HG02852 (cell line): ENCODE data around the gene LUC7L3.
A peak's percentile ranks its signal among the peaks of the same experiment; 100 is the strongest.

Source experiments
- ATAC-seq: cut with Tn5 transposase; IDR thresholded peaks from one replicate; pipeline ENCODE4 v1.9.1; 2021; ENCODE audit warnings: mild to moderate bottlenecking, moderate library complexity; ENCODE audit not compliant: unreplicated experiment

LUC7L3 gene

GRCh38 chr17:50685691-50686493 lies 33.5 kb upstream of the LUC7L3 start:
- ATAC-seq: no peak

GRCh38 chr17:50686494-50687199 lies 32.8 kb upstream of the LUC7L3 start:
- ATAC-seq: no peak

- no peak for ATAC-seq
Measured at GRCh38 chr17:50687200-50688066, 32.0 kb upstream of the LUC7L3 start.

- ATAC-seq: no peak
Measured at GRCh38 chr17:50688245-50688644, 31.2 kb upstream of the LUC7L3 start.

GRCh38 chr17:50689251-50689650 lies 30.2 kb upstream of the LUC7L3 start:
- ATAC-seq: no peak

- no peak for ATAC-seq
Measured at GRCh38 chr17:50689956-50690886, 29.2 kb upstream of the LUC7L3 start.

GRCh38 chr17:50690887-50691549 lies 28.4 kb upstream of the LUC7L3 start:
- ATAC-seq: no peak

- ATAC-seq: no peak
Measured at GRCh38 chr17:50691550-50692447, 27.6 kb upstream of the LUC7L3 start.

- no peak for ATAC-seq
Measured at GRCh38 chr17:50692448-50693035, 26.9 kb upstream of the LUC7L3 start.

GRCh38 chr17:50693036-50693682 lies 26.2 kb upstream of the LUC7L3 start:
- no peak for ATAC-seq

GRCh38 chr17:50696365-50696879 lies 23.0 kb upstream of the LUC7L3 start:
- no peak for ATAC-seq

GRCh38 chr17:50697062-50697461 lies 22.3 kb upstream of the LUC7L3 start:
- ATAC-seq: no peak

GRCh38 chr17:50697663-50698272 lies 21.6 kb upstream of the LUC7L3 start:
- no peak for ATAC-seq

GRCh38 chr17:50699410-50699809 lies 20.0 kb upstream of the LUC7L3 start:
- ATAC-seq: no peak

GRCh38 chr17:50703162-50703561 lies 16.2 kb upstream of the LUC7L3 start:
- ATAC-seq: no peak

GRCh38 chr17:50707289-50708049 lies 11.9 kb upstream of the LUC7L3 start, which contains the start of gene ANKRD40:
ANKRD40 (minus strand) TSS chr17:50707914; CDS start chr17:50707654, 260 bp downstream.
- ATAC-seq: peak; percentile 68
